ENCODE results near the gene TET3.

GRCh38 chr2:73987109-73987947 lies 2.6 kb downstream of the TET3 start:
- TF ChIP-seq POLR2A (IDR thresholded peaks at IDR 0.05; ENCODE audit: low read length) (no peak), GATA1 (IDR thresholded peaks at IDR 0.05; ENCODE audit: low read depth, low read length) (no peak)

All from erythroblast (primary cell).